HepG2 (cell line): ENCODE results near the gene HMMR. TPM values are rescaled to one million over a fixed set of nuclear protein-coding genes. Genes with fewer than 3 reads are reported as not detected.

Experiments
- BCL3 ChIP-seq: sonication (generic); formaldehyde crosslinking; IDR thresholded peaks from 2 replicates; pipeline ENCODE4 v1.5.1; 2020; ENCODE audit warnings: mild to moderate bottlenecking, missing genetic modification reagents, moderate library complexity
- FOXO1 ChIP-seq: sonication (generic); formaldehyde crosslinking; IDR thresholded peaks from 2 replicates; pipeline ENCODE4 v1.4.0; 2020; ENCODE audit warnings: missing genetic modification reagents
- IRF9 ChIP-seq: sonication (generic); formaldehyde crosslinking; IDR thresholded peaks from 2 replicates; pipeline ENCODE4 v1.8.0; 2022; ENCODE audit warnings: missing genetic modification reagents, mild to moderate bottlenecking, borderline replicate concordance
- POLR2A ChIP-seq, 2 experiments: IDR thresholded peaks; 2 replicates each; pipeline ENCODE4 v1.6.1; 2011; ENCODE audit warnings: low read depth in 2 of 2, low read length in 2 of 2, mild to moderate bottlenecking in 1 of 2, moderate library complexity in 1 of 2; ENCODE audit not compliant: insufficient read depth in 1 of 2
- SATB2 ChIP-seq: sonication (generic); formaldehyde crosslinking; IDR thresholded peaks from 2 replicates; pipeline ENCODE4 v1.5.0; 2020; ENCODE audit warnings: missing genetic modification reagents
- ZBTB42 ChIP-seq: sonication (generic); formaldehyde crosslinking; IDR thresholded peaks from 2 replicates; pipeline ENCODE4 v1.5.0; 2020; ENCODE audit warnings: mild to moderate bottlenecking, missing genetic modification reagents
- ZFP41 ChIP-seq: sonication (generic); formaldehyde crosslinking; IDR thresholded peaks from 2 replicates; pipeline ENCODE4 v1.4.0; 2020; ENCODE audit warnings: mild to moderate bottlenecking, missing genetic modification reagents, borderline replicate concordance
- ZNF143 ChIP-seq: sonication (generic); formaldehyde crosslinking; IDR thresholded peaks from 2 replicates; pipeline ENCODE4 v1.4.0; 2020; ENCODE audit warnings: missing genetic modification reagents
- ZNF333 ChIP-seq: sonication (generic); formaldehyde crosslinking; IDR thresholded peaks from 2 replicates; pipeline ENCODE4 v1.4.0; 2020; ENCODE audit warnings: mild to moderate bottlenecking, missing genetic modification reagents, borderline replicate concordance
- ZNF34 ChIP-seq: sonication (generic); formaldehyde crosslinking; IDR thresholded peaks from 2 replicates; pipeline ENCODE4 v1.4.0; 2020; ENCODE audit warnings: mild to moderate bottlenecking, missing genetic modification reagents, borderline replicate concordance
- ZNF430 ChIP-seq: sonication (generic); formaldehyde crosslinking; IDR thresholded peaks from 2 replicates; pipeline ENCODE4 v1.9.0; 2021; ENCODE audit warnings: mild to moderate bottlenecking, missing genetic modification reagents
- ZNF605 ChIP-seq: sonication (generic); formaldehyde crosslinking; IDR thresholded peaks from 2 replicates; pipeline ENCODE4 v1.8.0; 2022; ENCODE audit warnings: mild to moderate bottlenecking, missing genetic modification reagents
- ZNF724P ChIP-seq: sonication (generic); formaldehyde crosslinking; IDR thresholded peaks from 2 replicates; pipeline ENCODE4 v1.8.0; 2022; ENCODE audit warnings: missing genetic modification reagents, borderline replicate concordance
- polyA plus RNA-seq, 8 experiments: library from polyadenylated mRNA; depleted of rRNA in 3 of 8; stranded (reverse) in 7 of 8; unstranded in 1 of 8; fragments of >200 nt; fragmentation: Illumina TruSeq in 4 of 8; extraction: Trizol in 4 of 8; gene quantifications; 2 replicates each; pipeline versions ENCODE4 v1.2.1 to v1.2.3, GENCODE V29; 2011 to 2016; ENCODE audit warnings: low read depth in 4 of 8, missing spikeins in 1 of 8, mixed read lengths in 1 of 8; ENCODE audit not compliant: insufficient read depth in 1 of 8
- total RNA-seq, 5 experiments: library from RNA; depleted of rRNA; stranded (reverse); fragments of >200 nt; fragmentation: Illumina TruSeq; extraction: Trizol; gene quantifications; 2 replicates each; pipeline ENCODE4 v1.2.3, GENCODE V29; 2016; ENCODE audit warnings: low read depth in 1 of 5
- TF ChIP-seq, protein P1 (sequence below): sonication (generic); formaldehyde crosslinking; IDR thresholded peaks from one replicate; pipeline ENCODE4 v1.5.1; 2020; ENCODE audit warnings: mild to moderate bottlenecking, missing genetic modification reagents; ENCODE audit errors: not compliant biosample characterization
- TF ChIP-seq, protein P2 (sequence below): IDR thresholded peaks from 2 replicates; pipeline ENCODE4 v1.6.1; 2012; ENCODE audit warnings: inconsistent platforms
- TF ChIP-seq, protein P3 (sequence below): sonication (generic); formaldehyde crosslinking; IDR thresholded peaks from 2 replicates; pipeline ENCODE4 v1.5.0; 2020; ENCODE audit warnings: missing genetic modification reagents
- TF ChIP-seq, protein P4 (sequence below): sonication (generic); formaldehyde crosslinking; IDR thresholded peaks from 2 replicates; pipeline ENCODE4 v1.8.1; 2023; ENCODE audit warnings: missing genetic modification reagents, mild to moderate bottlenecking, borderline replicate concordance

The HMMR gene
- total and polyA plus RNA-seq, 2 of the 13 experiments (the other 11 are each of a cell fraction or from before 2014, with no cell fraction given): 8.5 to 48.3 TPM

- TF ChIP-seq, protein P1, sequence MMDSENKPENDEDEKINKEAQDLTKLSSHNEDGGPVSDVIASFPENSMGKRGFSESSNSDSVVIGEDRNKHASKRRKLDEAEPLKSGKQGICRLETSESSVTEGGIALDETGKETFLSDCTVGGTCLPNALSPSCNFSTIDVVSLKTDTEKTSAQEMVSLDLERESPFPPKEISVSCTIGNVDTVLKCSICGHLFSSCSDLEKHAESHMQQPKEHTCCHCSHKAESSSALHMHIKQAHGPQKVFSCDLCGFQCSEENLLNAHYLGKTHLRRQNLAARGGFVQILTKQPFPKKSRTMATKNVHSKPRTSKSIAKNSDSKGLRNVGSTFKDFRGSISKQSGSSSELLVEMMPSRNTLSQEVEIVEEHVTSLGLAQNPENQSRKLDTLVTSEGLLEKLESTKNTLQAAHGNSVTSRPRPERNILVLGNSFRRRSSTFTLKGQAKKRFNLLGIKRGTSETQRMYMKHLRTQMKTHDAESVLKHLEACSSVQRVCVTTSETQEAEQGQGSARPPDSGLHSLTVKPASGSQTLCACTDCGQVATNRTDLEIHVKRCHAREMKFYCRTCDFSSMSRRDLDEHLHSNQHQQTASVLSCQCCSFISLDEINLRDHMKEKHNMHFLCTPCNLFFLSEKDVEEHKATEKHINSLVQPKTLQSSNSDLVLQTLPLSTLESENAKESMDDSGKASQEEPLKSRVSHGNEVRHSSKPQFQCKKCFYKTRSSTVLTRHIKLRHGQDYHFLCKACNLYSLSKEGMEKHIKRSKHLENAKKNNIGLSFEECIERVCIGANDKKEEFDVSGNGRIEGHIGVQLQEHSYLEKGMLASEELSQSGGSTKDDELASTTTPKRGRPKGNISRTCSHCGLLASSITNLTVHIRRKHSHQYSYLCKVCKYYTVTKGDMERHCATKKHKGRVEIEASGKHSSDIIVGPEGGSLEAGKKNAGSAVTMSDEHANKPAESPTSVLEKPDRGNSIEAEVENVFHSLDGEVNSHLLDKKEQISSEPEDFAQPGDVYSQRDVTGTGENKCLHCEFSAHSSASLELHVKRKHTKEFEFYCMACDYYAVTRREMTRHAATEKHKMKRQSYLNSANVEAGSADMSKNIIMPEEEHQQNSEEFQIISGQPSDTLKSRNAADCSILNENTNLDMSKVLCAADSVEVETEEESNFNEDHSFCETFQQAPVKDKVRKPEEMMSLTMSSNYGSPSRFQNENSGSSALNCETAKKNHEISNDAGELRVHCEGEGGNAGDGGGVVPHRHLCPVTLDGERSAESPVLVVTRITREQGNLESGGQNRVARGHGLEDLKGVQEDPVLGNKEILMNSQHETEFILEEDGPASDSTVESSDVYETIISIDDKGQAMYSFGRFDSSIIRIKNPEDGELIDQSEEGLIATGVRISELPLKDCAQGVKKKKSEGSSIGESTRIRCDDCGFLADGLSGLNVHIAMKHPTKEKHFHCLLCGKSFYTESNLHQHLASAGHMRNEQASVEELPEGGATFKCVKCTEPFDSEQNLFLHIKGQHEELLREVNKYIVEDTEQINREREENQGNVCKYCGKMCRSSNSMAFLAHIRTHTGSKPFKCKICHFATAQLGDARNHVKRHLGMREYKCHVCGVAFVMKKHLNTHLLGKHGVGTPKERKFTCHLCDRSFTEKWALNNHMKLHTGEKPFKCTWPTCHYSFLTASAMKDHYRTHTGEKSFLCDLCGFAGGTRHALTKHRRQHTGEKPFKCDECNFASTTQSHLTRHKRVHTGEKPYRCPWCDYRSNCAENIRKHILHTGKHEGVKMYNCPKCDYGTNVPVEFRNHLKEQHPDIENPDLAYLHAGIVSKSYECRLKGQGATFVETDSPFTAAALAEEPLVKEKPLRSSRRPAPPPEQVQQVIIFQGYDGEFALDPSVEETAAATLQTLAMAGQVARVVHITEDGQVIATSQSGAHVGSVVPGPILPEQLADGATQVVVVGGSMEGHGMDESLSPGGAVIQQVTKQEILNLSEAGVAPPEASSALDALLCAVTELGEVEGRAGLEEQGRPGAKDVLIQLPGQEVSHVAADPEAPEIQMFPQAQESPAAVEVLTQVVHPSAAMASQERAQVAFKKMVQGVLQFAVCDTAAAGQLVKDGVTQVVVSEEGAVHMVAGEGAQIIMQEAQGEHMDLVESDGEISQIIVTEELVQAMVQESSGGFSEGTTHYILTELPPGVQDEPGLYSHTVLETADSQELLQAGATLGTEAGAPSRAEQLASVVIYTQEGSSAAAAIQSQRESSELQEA (CRISPR knock-in tag): peak; percentile 65
- TF ChIP-seq, protein P2, sequence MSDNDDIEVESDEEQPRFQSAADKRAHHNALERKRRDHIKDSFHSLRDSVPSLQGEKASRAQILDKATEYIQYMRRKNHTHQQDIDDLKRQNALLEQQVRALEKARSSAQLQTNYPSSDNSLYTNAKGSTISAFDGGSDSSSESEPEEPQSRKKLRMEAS: peak; percentile 93
- peak; percentile 93 to 95 for TF ChIP-seq POLR2A (IDR thresholded peaks at IDR 0.05; ENCODE audit: insufficient read depth in 1 of 2, low read depth in 2 of 2, low read length in 2 of 2)
- TF ChIP-seq SATB2: 0 out of 2 replicates have a peak, but pooled peaks have one; percentile 60
- no peak for TF ChIP-seq ZNF333 (CRISPR knock-in tag)
- TF ChIP-seq ZFP41 (CRISPR knock-in tag): peak; percentile 90
- TF ChIP-seq ZNF34 (CRISPR knock-in tag): no peak
- no peak for TF ChIP-seq ZBTB42
- TF ChIP-seq FOXO1 (CRISPR knock-in tag): no peak
- TF ChIP-seq, protein P3, sequence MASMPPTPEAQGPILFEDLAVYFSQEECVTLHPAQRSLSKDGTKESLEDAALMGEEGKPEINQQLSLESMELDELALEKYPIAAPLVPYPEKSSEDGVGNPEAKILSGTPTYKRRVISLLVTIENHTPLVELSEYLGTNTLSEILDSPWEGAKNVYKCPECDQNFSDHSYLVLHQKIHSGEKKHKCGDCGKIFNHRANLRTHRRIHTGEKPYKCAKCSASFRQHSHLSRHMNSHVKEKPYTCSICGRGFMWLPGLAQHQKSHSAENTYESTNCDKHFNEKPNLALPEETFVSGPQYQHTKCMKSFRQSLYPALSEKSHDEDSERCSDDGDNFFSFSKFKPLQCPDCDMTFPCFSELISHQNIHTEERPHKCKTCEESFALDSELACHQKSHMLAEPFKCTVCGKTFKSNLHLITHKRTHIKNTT (CRISPR knock-in tag): no peak
- TF ChIP-seq IRF9 (CRISPR knock-in tag): peak; percentile 93; the same call in 1 of the 2 replicates
- TF ChIP-seq ZNF143 (CRISPR knock-in tag): peak; percentile 38; the same call in 1 of the 2 replicates
- TF ChIP-seq BCL3 (CRISPR knock-in tag): peak; percentile 81
- TF ChIP-seq, protein P4, sequence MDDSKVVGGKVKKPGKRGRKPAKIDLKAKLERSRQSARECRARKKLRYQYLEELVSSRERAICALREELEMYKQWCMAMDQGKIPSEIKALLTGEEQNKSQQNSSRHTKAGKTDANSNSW (CRISPR knock-in tag): peak; percentile 78; the same call in 1 of the 2 replicates
- peak; percentile 82; the same call in 1 of the 2 replicates for TF ChIP-seq ZNF724P
- TF ChIP-seq ZNF605 (CRISPR knock-in tag): peak; percentile 90
- peak; percentile 83; the same call in 1 of the 2 replicates for TF ChIP-seq ZNF430
Measured at GRCh38 chr5:163459819-163460561, 442 bp upstream of the HMMR start, which contains the start of gene NUDCD2 (continued).
